C4-2B (cell line): Measurements from ENCODE around the gene CDK9.

Experiments used
- H3K27ac ChIP-seq: fragments of 450-650 bp; 2 replicates; pipeline ENCODE4 v1.5.1; 2017
- CTCF ChIP-seq: fragments of 450-650 bp; conservative IDR thresholded peaks from 2 replicates; pipeline ENCODE4 v1.5.1; 2017; ENCODE audit warnings: mild to moderate bottlenecking
- ZFX ChIP-seq: fragments of 450-650 bp; IDR thresholded peaks from 2 replicates; pipeline ENCODE4 v1.6.1; 2017

Gene CDK9

GRCh38 chr9:127770583-127770904, 15.3 kb upstream of the CDK9 start:
- no peak overlapping the region for H3K27ac ChIP-seq
- no peak for TF ChIP-seq CTCF
- no peak for TF ChIP-seq ZFX

GRCh38 chr9:127770905-127771569, 14.8 kb upstream of the CDK9 start:
- H3K27ac ChIP-seq: peak overlapping the region; percentile 1; the same call in 1 of the 2 replicates
- no peak for TF ChIP-seq ZFX
- TF ChIP-seq CTCF: no peak

GRCh38 chr9:127771570-127772189, 14.2 kb upstream of the CDK9 start:
- H3K27ac ChIP-seq: no peak overlapping the region
- TF ChIP-seq ZFX (no peak), CTCF (no peak)

DNA sequence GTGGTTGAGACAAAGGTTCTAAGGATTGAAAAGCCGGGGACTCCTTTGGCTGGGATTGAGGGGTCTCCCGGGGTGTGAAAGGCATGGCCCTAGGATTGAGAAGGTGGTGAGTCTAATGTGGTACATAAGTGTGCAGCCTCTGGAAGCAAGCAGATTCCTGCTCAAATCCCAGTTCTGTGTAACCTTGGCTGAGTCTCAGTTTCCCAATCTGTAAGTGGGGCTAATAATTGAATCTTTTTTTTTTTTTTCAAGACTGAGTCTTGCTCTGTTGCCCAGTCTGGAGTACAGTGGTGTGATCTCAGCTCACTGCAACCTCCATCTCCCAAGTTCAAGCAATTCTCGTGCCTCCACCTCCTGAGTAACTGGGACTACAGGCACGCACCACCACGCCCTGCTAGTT, 13.2 kb upstream of the CDK9 start:
- TF ChIP-seq CTCF (no peak), ZFX (no peak)
- H3K27ac ChIP-seq: no peak overlapping the region

GRCh38 chr9:127773272-127773671, 12.6 kb upstream of the CDK9 start:
- no peak overlapping the region for H3K27ac ChIP-seq
- TF ChIP-seq CTCF: no peak
- no peak for TF ChIP-seq ZFX

GRCh38 chr9:127773981-127774380, 11.9 kb upstream of the CDK9 start:
- no peak overlapping the region for H3K27ac ChIP-seq
- TF ChIP-seq ZFX (no peak), CTCF (no peak)

DNA sequence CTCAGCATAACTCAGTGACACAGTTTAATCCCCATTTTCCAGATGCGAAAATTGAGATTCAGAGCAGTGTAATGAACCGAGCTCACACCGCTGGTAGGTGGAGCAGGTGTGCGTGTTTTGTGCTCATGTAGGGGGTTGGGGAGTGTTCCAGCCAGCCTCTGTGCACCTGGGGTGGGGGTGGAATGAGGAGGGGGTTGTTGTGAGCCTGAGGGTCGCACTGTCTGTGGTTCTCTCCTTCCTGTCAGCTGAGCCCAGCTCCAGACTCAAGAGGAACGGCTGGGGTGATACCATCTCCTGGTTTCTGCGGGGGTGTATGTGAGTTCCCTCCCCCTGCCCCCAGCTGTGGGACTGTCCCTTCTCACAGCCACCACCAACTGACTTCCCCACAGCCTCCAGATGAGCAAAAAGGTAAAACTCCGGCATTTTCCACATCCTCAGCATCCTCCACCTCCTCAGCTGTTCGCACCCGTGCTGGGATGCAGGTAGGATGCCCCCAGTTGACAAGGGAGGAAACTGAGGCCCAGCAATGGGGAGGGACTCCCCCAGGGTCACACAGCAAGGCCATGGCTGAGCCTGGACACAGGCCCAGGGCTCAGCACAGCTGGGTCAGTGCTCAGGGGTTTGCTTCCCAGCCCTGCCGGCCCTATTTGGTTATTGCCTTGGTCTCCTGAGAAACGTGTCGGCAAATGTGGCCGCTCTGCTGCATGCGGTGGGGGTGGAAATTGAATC, 9.5 kb upstream of the CDK9 start:
- TF ChIP-seq ZFX (no peak), CTCF (no peak)
- H3K27ac ChIP-seq: no peak overlapping the region
